Tracheal epithelial cell (primary cell): ENCODE measurements around the gene MAP3K1. TPM values are rescaled to one million over a fixed set of nuclear protein-coding genes. Genes with fewer than 3 reads are reported as not detected.

Experiments
- total RNA-seq: library from RNA; depleted of rRNA; stranded (reverse); fragments of >200 nt; gene quantifications from 2 replicates; pipeline ENCODE4 v1.2.1, GENCODE V29; 2014

MAP3K1 gene
- total RNA-seq: 14.3 and 26.3 TPM in 2 replicates

GRCh38 chr5:56814963-56815657, at the start of gene MAP3K1:
MAP3K1 (plus strand) TSS chr5:56815549; CDS start chr5:56815574, 25 bp downstream.

DNA sequence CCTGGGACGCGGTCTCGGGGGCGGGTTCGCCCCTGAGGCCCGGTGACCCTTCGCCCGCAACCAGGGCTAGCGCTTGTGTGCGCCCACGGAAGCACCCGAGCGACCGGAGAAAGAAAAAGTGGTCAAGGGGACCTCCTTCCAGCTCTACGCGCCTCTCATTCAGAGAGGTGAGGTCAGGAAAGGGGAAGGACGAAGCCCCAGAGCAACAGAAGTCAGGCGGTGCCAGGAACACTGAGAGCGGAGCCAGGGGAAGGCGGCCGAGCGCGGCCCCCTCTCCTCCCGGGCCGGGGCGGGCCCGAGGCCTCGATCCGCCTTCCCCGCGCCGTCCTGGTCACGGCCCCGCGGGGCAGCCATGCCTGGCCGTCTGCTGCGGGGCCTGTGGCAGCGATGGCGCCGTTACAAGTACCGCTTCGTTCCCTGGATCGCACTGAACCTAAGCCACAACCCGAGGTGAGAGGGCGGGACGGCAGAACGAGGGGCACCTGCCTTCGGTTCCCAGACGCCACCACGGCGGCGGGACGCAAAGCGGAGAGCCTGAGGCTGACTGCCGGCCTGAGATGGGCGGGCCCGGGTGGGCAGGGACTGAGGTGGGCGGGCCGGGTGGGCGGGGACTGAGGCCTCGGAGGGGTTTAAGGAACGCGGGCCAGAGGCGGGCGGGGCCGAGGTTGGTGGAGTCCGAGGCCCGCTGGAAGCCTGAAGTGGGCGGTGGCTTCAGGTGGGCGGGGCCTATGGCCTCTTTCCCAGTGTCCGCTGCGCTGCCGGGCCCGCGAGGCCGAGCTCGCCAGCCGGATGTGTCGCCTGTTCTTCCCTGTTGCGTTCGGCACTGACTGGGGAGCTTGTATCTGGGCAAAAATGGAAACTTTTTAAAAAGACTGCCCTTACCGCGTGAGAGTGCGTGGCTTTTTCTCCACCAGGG, 94.2 kb downstream of the MAP3K1 start, which contains the start of gene SETD9:
SETD9 (plus strand) TSS at position 303 of the 916 bp plus-strand sequence; CDS start at position 353, 50 bp downstream.

Other genes with a start within 250 kb of the MAP3K1 start
- gene SETD9, start 94.0 kb downstream of the MAP3K1 start, total RNA-seq: 8.0 and 9.6 TPM in 2 replicates
- 38.4 and 43.6 TPM in 2 replicates for gene MIER3, start 136.6 kb downstream of the MAP3K1 start, total RNA-seq